ENCODE measurements around the gene UACA. TPM values are rescaled to one million over a fixed set of nuclear protein-coding genes. Genes with fewer than 3 reads are reported as not detected.
"Not testable (repeated sequence)": the region's sequence is repeated elsewhere in the genome, so short reads cannot be mapped to it uniquely, and the experiment has no call there.

UACA gene
- total RNA-seq, 1 donor from 2014 or later, result 125 TPM

- no peak for DNase-seq (ENCODE audit: low read depth in 2 of 2)
Measured at GRCh38 chr15:70632491-70633102, 130.8 kb downstream of the UACA start.

- no peak for DNase-seq (ENCODE audit: low read depth in 2 of 2)
Measured at GRCh38 chr15:70632079-70632478, 131.3 kb downstream of the UACA start.

GRCh38 chr15:70629735-70630273, 133.6 kb downstream of the UACA start:
- no peak for DNase-seq (ENCODE audit: low read depth in 2 of 2)

- DNase-seq (ENCODE audit: low read depth in 2 of 2), result no peak
Measured at GRCh38 chr15:70628549-70628896, 134.8 kb downstream of the UACA start.

GRCh38 chr15:70627734-70628548, 135.4 kb downstream of the UACA start:
- DNase-seq (ENCODE audit: low read depth in 2 of 2), result no peak

GRCh38 chr15:70627322-70627721, 136.0 kb downstream of the UACA start:
- no peak for DNase-seq (ENCODE audit: low read depth in 2 of 2)

- DNase-seq (ENCODE audit: low read depth in 2 of 2), result no peak
Measured at GRCh38 chr15:70625438-70625837, 137.9 kb downstream of the UACA start.

GRCh38 chr15:70625011-70625410, 138.3 kb downstream of the UACA start:
- no peak for DNase-seq (ENCODE audit: low read depth in 2 of 2)

GRCh38 chr15:70618929-70619328, 144.4 kb downstream of the UACA start:
- DNase-seq (ENCODE audit: low read depth in 2 of 2), result no peak

- no peak for DNase-seq (ENCODE audit: low read depth in 2 of 2)
Measured at GRCh38 chr15:70617911-70618287, 145.5 kb downstream of the UACA start.

- no peak for DNase-seq (ENCODE audit: low read depth in 2 of 2)
Measured at GRCh38 chr15:70617076-70617910, 146.1 kb downstream of the UACA start.

GRCh38 chr15:70616311-70616756, 147.0 kb downstream of the UACA start:
- DNase-seq (ENCODE audit: low read depth in 2 of 2), result not testable (repeated sequence)

GRCh38 chr15:70615435-70616310, 147.7 kb downstream of the UACA start:
- no peak for DNase-seq (ENCODE audit: low read depth in 2 of 2)

GRCh38 chr15:70614221-70614620, 149.1 kb downstream of the UACA start:
- no peak for DNase-seq (ENCODE audit: low read depth in 2 of 2)

GRCh38 chr15:70613271-70613670, 150.1 kb downstream of the UACA start:
- DNase-seq (ENCODE audit: low read depth in 2 of 2), result no peak

- DNase-seq (ENCODE audit: low read depth in 2 of 2), result no peak
Measured at GRCh38 chr15:70611286-70611685, 152.1 kb downstream of the UACA start.

GRCh38 chr15:70610541-70610940, 152.8 kb downstream of the UACA start:
- no peak for DNase-seq (ENCODE audit: low read depth in 2 of 2)

- no peak for DNase-seq (ENCODE audit: low read depth in 2 of 2)
Measured at GRCh38 chr15:70609889-70610288, 153.5 kb downstream of the UACA start.

GRCh38 chr15:70608144-70608543, 155.2 kb downstream of the UACA start:
- no peak for DNase-seq (ENCODE audit: low read depth in 2 of 2)

GRCh38 chr15:70605606-70606410, 157.6 kb downstream of the UACA start:
- DNase-seq (ENCODE audit: low read depth in 2 of 2), result peak; percentile 52 to 92

All from dermis microvascular lymphatic vessel endothelial cell (primary cell).